Adipose tissue (tissue), 3 donors: ENCODE data around the gene CAND1. TPM values are rescaled to one million over a fixed set of nuclear protein-coding genes. Genes with fewer than 3 reads are reported as not detected.

ENCODE experiments used
- H3K27ac ChIP-seq: one replicate; pipeline ENCODE4 v1.5.1; 2013; ENCODE audit warnings: low read depth, low read length
- WGBS, 3 donors: extraction: QIAGEN DNeasy Blood & Tissue Kit; methylation state at CpG; one replicate each; pipeline ENCODE4 v1.1.7; 2013; 5-methylcytosine and 5-hydroxymethylcytosine counted together
- polyA plus RNA-seq, 3 donors: library from polyadenylated mRNA; stranded (reverse); fragments of 200-250 nt; gene quantifications; one replicate each; pipeline ENCODE4 v1.2.3, GENCODE V29; 2013
- donor health status: healthy with polysubstance abuse.
- donor health status: Bipolar disorder and iron deficiency.
- donor health status: healthy.

The CAND1 gene
- polyA plus RNA-seq, 3 donors: 16.2 to 27.9 (median 26.6) TPM

- no peak overlapping the region for H3K27ac ChIP-seq
These were observed 6.3 kb downstream of the CAND1 start for GRCh38 chr12:67275380-67275913.

DNA sequence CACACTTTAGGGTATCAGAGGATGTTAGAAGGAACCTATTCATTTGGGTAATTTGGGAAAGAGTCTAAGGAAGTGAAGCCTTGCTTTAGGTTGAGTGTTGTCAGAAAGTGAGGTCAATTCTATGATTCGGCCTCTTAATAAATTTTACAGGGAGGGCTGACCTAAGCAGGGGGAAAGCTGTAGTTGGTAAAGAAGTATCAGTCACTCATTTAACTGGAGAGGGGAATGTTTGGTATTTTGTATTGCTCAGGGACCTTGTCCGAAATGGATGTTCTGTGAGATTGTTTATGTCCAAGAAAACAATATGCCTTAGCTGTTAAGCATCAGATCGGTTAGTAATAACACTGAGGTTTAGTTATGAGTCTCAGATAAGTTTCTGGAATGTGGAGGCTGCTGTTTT, 7.3 kb downstream of the CAND1 start:
- WGBS, 3 donors: 63 to 71% (median 65%) methylated on average over 3 of the region's 3 CpGs
- no peak overlapping the region for H3K27ac ChIP-seq

More at GRCh38 chr12:67275380-67275913, 6.3 kb downstream of the CAND1 start:
- 70 to 83% (median 77%) methylated on average over 6 of the region's 6 CpGs for WGBS, 3 donors

DNA sequence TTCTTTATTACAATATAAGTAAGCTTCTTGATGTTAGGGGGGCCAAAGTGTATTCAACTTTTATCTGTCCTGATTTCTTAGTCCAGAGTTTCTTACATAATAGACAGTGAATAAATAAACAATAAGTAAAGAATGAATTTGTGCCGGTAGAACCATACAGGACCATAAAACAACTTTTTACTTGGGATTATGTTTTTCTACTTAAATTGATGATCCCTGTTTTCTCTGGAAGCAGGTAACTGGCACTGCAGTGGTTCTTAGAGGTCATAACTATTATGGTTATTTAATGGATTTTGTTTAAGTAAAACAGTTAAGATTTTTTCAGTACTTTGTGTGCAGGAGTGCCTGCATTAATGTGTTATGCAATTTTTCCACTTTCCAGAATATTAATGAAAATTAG, 10.5 kb downstream of the CAND1 start:
- WGBS, 3 donors: 23 to 68% (median 62%) methylated on average over 1 of the region's 1 CpG
- no peak overlapping the region for H3K27ac ChIP-seq

GRCh38 chr12:67280088-67280487, 10.9 kb downstream of the CAND1 start:
- WGBS, 3 donors: 38 to 63% (median 58%) methylated on average over 4 of the region's 4 CpGs
- no peak overlapping the region for H3K27ac ChIP-seq

- WGBS, 3 donors: 6 to 36% (median 27%) methylated on average over 2 of the region's 2 CpGs
- no peak overlapping the region for H3K27ac ChIP-seq
These were observed 11.4 kb downstream of the CAND1 start for GRCh38 chr12:67280572-67280971.

DNA sequence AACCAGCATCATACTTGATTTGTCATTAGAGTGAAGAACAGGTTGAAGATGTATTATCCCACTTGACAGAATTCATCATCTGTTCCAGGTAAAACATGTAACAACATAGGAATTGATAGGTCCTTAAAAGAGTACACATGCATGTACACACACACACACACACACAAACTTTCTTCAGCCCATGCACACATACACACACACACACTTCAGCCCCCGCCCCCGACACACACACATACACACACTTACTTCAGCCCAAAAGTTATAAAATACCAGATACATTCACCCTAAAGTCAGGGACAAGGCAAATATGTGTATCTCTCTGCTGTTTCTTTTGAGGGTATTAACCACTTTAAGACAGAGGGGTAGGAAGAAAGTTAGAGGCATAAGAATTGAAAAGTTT, 15.4 kb downstream of the CAND1 start:
- H3K27ac ChIP-seq: no peak overlapping the region
- 96 to 100% (median 98%) methylated on average over 2 of the region's 2 CpGs for WGBS, 3 donors

- H3K27ac ChIP-seq: no peak overlapping the region
These were observed 17.1 kb downstream of the CAND1 start for GRCh38 chr12:67286257-67286656.

GRCh38 chr12:67287311-67287710, 18.2 kb downstream of the CAND1 start:
- 78 to 95% (median 95%) methylated on average over 5 of the region's 5 CpGs for WGBS, 3 donors

More at GRCh38 chr12:67286257-67286656, 17.1 kb downstream of the CAND1 start:
- 94 to 98% (median 97%) methylated on average over 5 of the region's 5 CpGs for WGBS, 3 donors

GRCh38 chr12:67288561-67288960, 19.4 kb downstream of the CAND1 start:
- no peak overlapping the region for H3K27ac ChIP-seq
- 83 to 96% (median 93%) methylated on average over 2 of the region's 2 CpGs for WGBS, 3 donors

More at GRCh38 chr12:67287311-67287710, 18.2 kb downstream of the CAND1 start:
- no peak overlapping the region for H3K27ac ChIP-seq

GRCh38 chr12:67290378-67290777, 21.2 kb downstream of the CAND1 start:
- H3K27ac ChIP-seq: no peak overlapping the region
- WGBS, 3 donors: 97 to 98% (median 97%) methylated on average over 2 of the region's 2 CpGs

- 38 to 89% (median 84%) methylated on average over 2 of the region's 2 CpGs for WGBS, 3 donors
- no peak overlapping the region for H3K27ac ChIP-seq
These were observed 30.4 kb downstream of the CAND1 start for GRCh38 chr12:67299526-67299925.

DNA sequence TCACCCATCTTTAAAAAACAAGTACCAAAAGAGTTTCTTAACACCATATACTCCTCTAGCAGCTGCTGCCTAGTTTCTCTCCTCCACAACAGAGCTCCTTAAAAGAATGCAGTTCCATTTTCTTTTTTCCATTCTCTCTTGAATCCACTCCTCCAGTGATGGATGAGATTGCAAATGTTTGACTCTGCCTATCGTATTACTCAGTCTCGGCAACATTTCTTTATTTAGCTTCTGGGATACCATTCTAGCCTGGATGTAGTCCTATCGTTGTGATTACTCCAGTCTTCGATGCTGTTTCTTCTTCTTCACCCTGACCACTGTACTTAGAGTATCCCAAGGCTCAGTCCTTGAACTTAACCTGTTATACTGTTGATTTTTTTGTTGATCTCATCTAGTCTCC, 30.8 kb downstream of the CAND1 start:
- H3K27ac ChIP-seq: no peak overlapping the region
- 56 to 94% (median 91%) methylated on average over 4 of the region's 4 CpGs for WGBS, 3 donors

DNA sequence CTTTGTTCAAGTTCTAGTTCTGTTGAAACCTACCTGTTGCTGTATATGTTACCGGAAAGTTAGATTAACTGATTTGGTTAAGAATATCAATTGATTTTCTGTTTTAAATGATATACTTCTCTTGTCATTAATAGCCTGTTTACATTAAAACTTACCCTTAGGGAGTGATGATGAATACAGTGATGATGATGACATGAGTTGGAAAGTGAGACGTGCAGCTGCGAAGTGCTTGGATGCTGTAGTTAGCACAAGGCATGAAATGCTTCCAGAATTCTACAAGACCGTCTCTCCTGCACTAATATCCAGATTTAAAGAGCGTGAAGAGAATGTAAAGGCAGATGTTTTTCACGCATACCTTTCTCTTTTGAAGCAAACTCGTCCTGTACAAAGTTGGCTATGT, 33.0 kb downstream of the CAND1 start:
- H3K27ac ChIP-seq: no peak overlapping the region
- WGBS, 3 donors: 95 to 97% (median 97%) methylated on average over 7 of the region's 7 CpGs

DNA sequence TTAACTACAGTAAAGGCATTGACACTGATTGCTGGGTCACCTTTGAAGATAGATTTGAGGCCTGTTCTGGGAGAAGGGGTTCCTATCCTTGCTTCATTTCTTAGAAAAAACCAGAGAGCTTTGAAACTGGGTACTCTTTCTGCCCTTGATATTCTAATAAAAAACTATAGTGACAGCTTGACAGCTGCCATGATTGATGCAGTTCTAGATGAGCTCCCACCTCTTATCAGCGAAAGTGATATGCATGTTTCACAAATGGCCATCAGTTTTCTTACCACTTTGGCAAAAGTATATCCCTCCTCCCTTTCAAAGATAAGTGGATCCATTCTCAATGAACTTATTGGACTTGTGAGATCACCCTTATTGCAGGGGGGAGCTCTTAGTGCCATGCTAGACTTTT, 36.4 kb downstream of the CAND1 start:
- WGBS, 3 donors: 71 to 95% (median 87%) methylated on average over 1 of the region's 1 CpG
- H3K27ac ChIP-seq: no peak overlapping the region

DNA sequence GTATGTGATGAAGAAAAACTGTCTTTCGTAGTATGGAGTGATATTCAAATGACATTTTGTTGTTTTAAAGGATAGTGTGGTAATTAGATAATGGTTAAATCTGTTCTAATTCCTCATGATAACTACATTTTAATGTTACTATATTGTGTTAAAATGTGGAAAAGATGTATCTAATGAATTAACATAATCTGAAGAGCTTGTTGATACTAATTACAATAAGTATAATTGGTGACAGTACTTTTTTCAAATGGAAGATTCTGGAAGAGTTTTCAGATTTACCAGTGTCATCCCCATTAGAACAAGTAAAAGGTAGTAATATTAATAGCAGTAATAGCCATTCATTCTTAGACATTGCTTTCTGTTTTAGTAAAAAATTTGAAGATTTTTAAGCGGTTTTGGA, 37.6 kb downstream of the CAND1 start:
- H3K27ac ChIP-seq: no peak overlapping the region
- 97 to 99% (median 98%) methylated on average over 2 of the region's 2 CpGs for WGBS, 3 donors

DNA sequence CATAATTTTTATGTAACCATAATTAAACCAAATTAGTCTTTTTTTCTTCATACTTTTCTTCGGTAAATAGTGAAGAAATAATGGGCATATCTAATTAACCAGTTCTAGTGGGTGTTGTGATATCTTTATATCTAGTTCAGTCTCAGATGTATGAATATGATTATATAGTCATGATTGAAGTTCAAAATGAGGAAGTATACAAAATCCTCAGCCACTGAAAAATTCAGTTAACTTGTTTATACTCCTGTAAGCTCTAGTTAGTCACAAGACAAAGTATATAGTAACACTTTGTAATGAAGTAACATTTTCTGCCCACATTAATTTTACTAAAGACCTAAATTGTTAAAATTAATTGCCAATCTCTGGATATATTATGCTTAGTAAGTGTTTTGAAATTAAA, 46.5 kb downstream of the CAND1 start:
- 67 to 81% (median 73%) methylated on average over 1 of the region's 1 CpG for WGBS, 3 donors
- H3K27ac ChIP-seq: no peak overlapping the region

DNA sequence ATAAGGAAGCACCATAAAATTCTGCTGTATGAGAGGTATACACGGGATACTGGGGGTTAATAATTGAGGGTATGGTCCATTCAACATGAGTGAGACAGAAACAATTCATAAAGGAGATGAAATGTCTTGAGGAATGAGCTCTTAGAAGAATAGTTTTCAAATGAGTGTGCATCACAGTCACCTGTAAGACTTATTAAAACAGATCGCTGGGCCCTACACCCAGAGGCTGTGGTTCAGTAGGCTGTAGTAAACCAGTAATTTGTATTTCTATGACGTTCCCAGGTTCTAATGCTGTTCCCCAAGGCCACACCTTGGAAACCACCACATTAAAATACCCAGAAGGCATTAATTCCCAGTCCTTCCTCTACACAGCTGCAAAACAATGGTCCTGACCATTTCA, 49.6 kb downstream of the CAND1 start:
- WGBS, 3 donors: 88 to 92% (median 90%) methylated on average over 3 of the region's 3 CpGs
- no peak overlapping the region for H3K27ac ChIP-seq

GRCh38 chr12:67319936-67320335, 50.8 kb downstream of the CAND1 start:
- 95 to 98% (median 97%) methylated on average over 4 of the region's 4 CpGs for WGBS, 3 donors
- H3K27ac ChIP-seq: no peak overlapping the region

DNA sequence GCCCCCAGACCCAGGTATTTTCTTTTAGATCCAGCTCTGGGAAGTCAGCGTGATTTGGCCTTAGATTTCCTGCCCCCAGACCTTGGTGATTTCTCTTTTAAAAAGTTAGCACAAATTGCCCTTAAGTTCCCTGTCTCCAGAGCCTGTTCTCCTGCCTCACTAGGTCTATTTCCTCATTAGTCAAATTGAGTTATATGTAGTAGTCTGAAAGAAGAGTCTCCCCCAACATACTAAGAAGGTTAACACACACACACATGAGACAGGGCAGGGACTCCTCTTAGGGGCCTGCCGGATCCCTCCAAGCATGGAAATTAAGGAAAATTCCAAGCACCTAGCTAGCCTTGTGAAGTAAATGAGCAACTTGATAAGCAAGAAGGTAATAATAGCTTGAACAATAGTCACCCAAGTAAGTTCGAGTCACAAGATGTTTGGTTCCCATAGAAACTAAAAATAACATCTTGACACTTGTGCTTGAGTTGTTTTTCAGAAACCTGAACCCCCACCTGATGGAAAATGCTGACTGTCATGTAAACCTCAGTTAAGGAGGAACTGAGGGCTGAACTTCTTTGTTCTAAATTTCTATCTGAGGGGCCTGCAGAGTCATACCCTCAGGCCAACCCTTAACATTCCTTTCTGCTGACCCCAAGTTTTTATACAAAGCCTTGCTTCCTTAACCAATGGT, 51.6 kb downstream of the CAND1 start:
- H3K27ac ChIP-seq: no peak overlapping the region
- WGBS, 3 donors: 78 to 83% (median 82%) methylated on average over 3 of the region's 3 CpGs

DNA sequence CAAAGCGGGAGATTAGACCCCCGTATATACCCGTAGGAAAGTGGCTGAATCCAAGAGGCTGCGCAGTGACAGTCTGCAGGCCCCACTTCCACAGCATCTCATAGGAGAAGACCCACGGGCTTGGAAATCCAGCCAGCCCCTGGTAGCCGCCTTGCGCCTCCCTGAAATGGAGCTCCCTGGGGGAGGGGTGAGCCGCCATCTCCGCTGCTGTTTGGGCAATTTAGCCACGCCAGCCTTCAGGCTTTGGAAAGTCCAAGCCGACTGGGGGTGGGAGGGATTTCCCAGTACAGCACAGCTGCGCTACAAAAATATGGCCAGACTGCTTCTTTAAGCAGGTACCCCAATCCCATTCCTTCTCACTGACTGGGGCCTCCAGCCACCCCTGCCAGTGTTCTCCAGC, 53.4 kb downstream of the CAND1 start:
- 93 to 95% (median 94%) methylated on average over 12 of the region's 12 CpGs for WGBS, 3 donors
- no peak overlapping the region for H3K27ac ChIP-seq
